GM19395 (cell line): ENCODE data around the gene MTCL1.

Experiments used
- ATAC-seq: cut with Tn5 transposase; IDR thresholded peaks from one replicate; pipeline ENCODE4 v1.9.1; 2021; ENCODE audit warnings: mild to moderate bottlenecking, moderate library complexity; ENCODE audit not compliant: unreplicated experiment

Gene MTCL1

DNA sequence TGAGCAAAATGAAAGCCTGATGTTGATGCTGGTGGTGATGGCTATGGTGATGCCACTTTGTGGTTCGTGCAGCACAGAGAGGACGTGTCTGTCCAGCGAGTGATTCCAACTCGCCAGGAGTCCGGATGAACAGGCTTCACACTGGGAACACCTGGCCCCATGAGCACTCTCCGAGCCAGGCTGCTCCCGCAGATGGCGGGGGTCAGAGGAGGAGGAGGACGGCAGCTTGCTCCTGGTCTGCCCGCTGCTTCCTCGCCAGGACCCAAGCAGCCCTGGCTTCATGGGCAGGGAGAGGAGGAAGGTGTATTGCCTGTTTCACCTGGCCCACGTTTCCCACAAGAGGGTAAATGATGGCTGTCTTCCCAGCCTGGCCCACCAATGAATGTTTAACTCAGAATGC, 121.6 kb downstream of the MTCL1 start:
- no peak for ATAC-seq

- no peak for ATAC-seq
Observed at GRCh38 chr18:8828300-8828699, 122.9 kb downstream of the MTCL1 start.

GRCh38 chr18:8828798-8829197, 123.4 kb downstream of the MTCL1 start:
- ATAC-seq = no peak

- ATAC-seq = no peak
Observed at GRCh38 chr18:8830067-8831060, 125.0 kb downstream of the MTCL1 start.

GRCh38 chr18:8831112-8831511, 125.8 kb downstream of the MTCL1 start:
- no peak for ATAC-seq

DNA sequence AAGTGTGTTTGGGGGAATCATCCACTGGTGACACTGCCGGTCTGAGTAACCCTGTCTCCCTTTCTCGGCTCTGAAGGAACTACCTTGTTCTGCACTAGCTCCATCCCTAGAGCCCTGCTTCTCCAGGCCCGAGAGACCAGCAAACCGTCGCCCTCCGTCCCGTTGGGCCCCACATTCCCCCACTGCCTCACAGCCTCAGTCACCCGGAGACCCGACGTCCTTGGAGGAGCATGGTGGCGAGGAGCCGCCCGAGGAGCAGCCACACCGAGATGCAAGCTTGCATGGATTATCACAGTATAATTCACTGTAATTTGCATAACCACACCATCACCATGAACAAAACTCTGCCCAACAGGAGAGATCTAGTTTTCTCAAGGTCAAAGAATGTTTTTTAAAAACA, 126.2 kb downstream of the MTCL1 start:
- no peak for ATAC-seq

GRCh38 chr18:8833480-8833879, 128.1 kb downstream of the MTCL1 start:
- ATAC-seq = no peak

GRCh38 chr18:8834881-8835280, 129.5 kb downstream of the MTCL1 start:
- no peak for ATAC-seq

- ATAC-seq = no peak
Observed at GRCh38 chr18:8835521-8835953, 130.2 kb downstream of the MTCL1 start.

DNA sequence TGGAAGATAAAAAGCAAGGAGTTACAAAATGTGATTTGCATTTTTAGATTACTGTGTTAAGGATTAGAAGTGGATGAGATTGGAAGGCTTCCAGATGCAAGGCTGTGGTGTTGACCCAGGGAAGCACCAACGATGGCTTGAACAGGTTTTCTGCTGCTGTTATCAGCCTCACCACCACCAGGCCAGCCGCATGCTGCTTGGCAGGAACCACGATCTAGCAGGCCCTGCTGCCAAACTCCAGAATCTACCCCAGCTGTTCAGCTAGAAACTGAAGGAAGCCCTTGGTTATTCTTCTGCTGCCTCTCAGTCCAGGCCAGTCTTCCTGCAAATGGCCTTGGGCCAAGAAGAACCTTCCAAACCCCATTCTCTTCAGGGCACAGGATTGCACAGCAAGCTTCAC, 133.9 kb downstream of the MTCL1 start:
- no peak for ATAC-seq

GRCh38 chr18:8841781-8842485, 136.6 kb downstream of the MTCL1 start:
- ATAC-seq = no peak

DNA sequence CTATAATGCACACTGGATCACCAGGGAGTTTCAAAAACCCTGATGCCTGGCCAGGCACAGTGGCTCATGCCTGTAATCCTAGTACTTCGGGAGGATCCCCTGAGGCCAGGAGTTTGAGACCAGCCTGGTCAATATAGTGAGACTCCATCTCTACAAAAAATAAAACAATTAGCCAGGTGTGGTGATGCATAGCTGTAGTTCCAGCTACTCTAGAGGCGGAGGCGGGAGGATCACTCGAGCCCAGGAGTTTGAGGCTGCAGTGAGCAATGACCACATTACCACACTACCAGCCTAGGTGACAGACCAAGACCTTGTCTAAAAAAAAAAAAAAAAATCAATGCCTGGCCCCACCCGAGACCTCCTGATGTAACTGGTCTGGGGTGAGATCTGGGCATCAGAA, 137.2 kb downstream of the MTCL1 start:
- no peak for ATAC-seq

GRCh38 chr18:8843005-8843404, 137.6 kb downstream of the MTCL1 start:
- no peak for ATAC-seq

- ATAC-seq = no peak
Observed at GRCh38 chr18:8844721-8845148, 139.4 kb downstream of the MTCL1 start.

- no peak for ATAC-seq
Observed at GRCh38 chr18:8845506-8845905, 140.2 kb downstream of the MTCL1 start.

GRCh38 chr18:8847066-8847755, 141.9 kb downstream of the MTCL1 start:
- ATAC-seq = no peak

- ATAC-seq = no peak
Observed at GRCh38 chr18:8847900-8848299, 142.5 kb downstream of the MTCL1 start.

GRCh38 chr18:8848541-8848940, 143.2 kb downstream of the MTCL1 start:
- no peak for ATAC-seq

GRCh38 chr18:8849696-8850095, 144.3 kb downstream of the MTCL1 start:
- ATAC-seq = no peak

- ATAC-seq = no peak
Observed at GRCh38 chr18:8851659-8852058, 146.3 kb downstream of the MTCL1 start.

DNA sequence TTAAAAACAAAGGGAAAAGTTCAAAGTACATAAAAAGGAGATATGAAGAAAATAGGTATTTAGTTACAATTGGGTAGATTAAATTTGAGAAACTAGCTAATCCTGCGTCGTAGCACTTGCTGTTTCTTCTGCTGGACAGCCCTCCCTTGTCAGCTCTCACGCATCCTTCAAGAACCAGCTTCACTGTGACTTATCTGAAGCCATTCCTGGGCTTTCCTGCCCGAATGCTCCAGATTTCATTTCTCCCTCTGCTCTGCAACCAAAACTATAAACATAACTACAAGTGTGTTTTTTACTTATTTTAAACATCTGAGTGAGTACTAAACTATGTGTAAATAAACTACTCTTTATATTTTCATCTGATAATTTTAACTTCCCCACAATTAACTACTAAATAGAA, 149.2 kb downstream of the MTCL1 start:
- ATAC-seq = no peak
